Retinal pigment epithelial cell (primary cell): ENCODE measurements around the gene AMPD3.
"Not testable (repeated sequence)": the region's sequence is repeated elsewhere in the genome, so short reads cannot be mapped to it uniquely, and the experiment has no call there.

ENCODE experiments used
- DNase-seq: peaks from one replicate; pipeline ENCODE4 v3.0.0-alpha.2; 2010; ENCODE audit warnings: low read depth
- H3K4me3 ChIP-seq: 2 replicates; pipeline ENCODE4 v1.5.1; 2011; ENCODE audit warnings: mild to moderate bottlenecking, low read length, control low read depth, moderate library complexity
- CTCF ChIP-seq: conservative IDR thresholded peaks from 2 replicates; pipeline ENCODE4 v1.5.1; 2011; ENCODE audit warnings: low read depth, low read length, control low read depth, inconsistent platforms

AMPD3 gene

GRCh38 chr11:10418950-10419310 lies 36.1 kb upstream of the AMPD3 start:
- no peak overlapping the region for H3K4me3 ChIP-seq
- no peak for DNase-seq
- no peak for TF ChIP-seq CTCF

- no peak for TF ChIP-seq CTCF
- no peak for DNase-seq
- no peak overlapping the region for H3K4me3 ChIP-seq
These were observed 28.6 kb upstream of the AMPD3 start for GRCh38 chr11:10426475-10426874.

GRCh38 chr11:10428453-10428852 lies 26.6 kb upstream of the AMPD3 start:
- no peak overlapping the region for H3K4me3 ChIP-seq
- TF ChIP-seq CTCF = no peak
- DNase-seq = no peak

GRCh38 chr11:10429526-10429925 lies 25.5 kb upstream of the AMPD3 start:
- H3K4me3 ChIP-seq = no peak overlapping the region
- no peak for DNase-seq
- TF ChIP-seq CTCF = no peak

- no peak overlapping the region for H3K4me3 ChIP-seq
- no peak for DNase-seq
- TF ChIP-seq CTCF = no peak
These were observed 22.6 kb upstream of the AMPD3 start for GRCh38 chr11:10432493-10432892.

- DNase-seq = no peak
- H3K4me3 ChIP-seq = no peak overlapping the region
- TF ChIP-seq CTCF = no peak
These were observed 22.1 kb upstream of the AMPD3 start for GRCh38 chr11:10432971-10433370.

- H3K4me3 ChIP-seq = no peak overlapping the region
- no peak for TF ChIP-seq CTCF
- DNase-seq = no peak
These were observed 18.8 kb upstream of the AMPD3 start for GRCh38 chr11:10436224-10436623.

GRCh38 chr11:10436683-10437082 lies 18.4 kb upstream of the AMPD3 start:
- H3K4me3 ChIP-seq, DNase-seq: not testable (repeated sequence)
